PC-9 (cell line): Measurements from ENCODE around the gene SMAD9. TPM values are rescaled to one million over a fixed set of nuclear protein-coding genes. Genes with fewer than 3 reads are reported as not detected.
A peak's percentile ranks its signal among the peaks of the same experiment; 100 is the strongest.

ENCODE experiments used
- BruUV-seq: library from RNA; stranded (reverse); fragments of 400-500 nt; replicated peaks from 2 replicates; lab custom pipeline; 2021; lab: Mats Ljungman, UMichigan
- CTCF ChIA-PET: fragments of 300-600 bp; sonication (Branson Sonifier 250); formaldehyde crosslinking; loops from one replicate; lab custom pipeline; 2022; ENCODE audit warnings: antibody characterized with exemption; lab: Charles Lee
- POLR2A ChIA-PET: fragments of 300-600 bp; sonication (Branson Sonifier 250); formaldehyde crosslinking; loops from one replicate; lab custom pipeline; 2022; ENCODE audit warnings: antibody characterized with exemption; ENCODE audit not compliant: unreplicated experiment; lab: Charles Lee
- DNase-seq, 2 experiments: peaks; one replicate each; pipeline versions ENCODE4 v3.0.0 to v3.0.0-alpha.2; 2015 to 2022; ENCODE audit warnings: mixed read lengths in 1 of 2
- H2AFZ ChIP-seq: fragments of 200-600 bp; sonication (generic); 2 replicates; pipeline ENCODE4 v1.8.1; 2017; ENCODE audit warnings: antibody characterized with exemption
- H3F3A ChIP-seq: fragments of 200-600 bp; sonication (generic); 2 replicates; pipeline ENCODE4 v1.8.1; 2017; ENCODE audit warnings: antibody characterized with exemption, mild to moderate bottlenecking, low read depth; ENCODE audit not compliant: insufficient read depth
- H3K27ac ChIP-seq: fragments of 200-600 bp; sonication (generic); 2 replicates; pipeline ENCODE4 v1.6.1; 2016; ENCODE audit warnings: mixed run types
- H3K27me3 ChIP-seq: fragments of 200-600 bp; sonication (generic); 2 replicates; pipeline ENCODE4 v1.6.1; 2016; ENCODE audit warnings: low read depth, mixed run types; ENCODE audit not compliant: insufficient read depth
- H3K36me3 ChIP-seq: fragments of 200-600 bp; sonication (generic); 2 replicates; pipeline ENCODE4 v1.6.1; 2016; ENCODE audit warnings: low read depth, mixed run types
- H3K4me1 ChIP-seq: fragments of 200-600 bp; sonication (generic); replicated peaks from 2 replicates; pipeline ENCODE4 v1.6.1; 2016; ENCODE audit warnings: mixed run types; ENCODE audit not compliant: insufficient read depth
- H3K4me2 ChIP-seq: fragments of 200-600 bp; sonication (generic); 2 replicates; pipeline ENCODE4 v1.6.1; 2017; ENCODE audit warnings: mixed run types
- H3K4me3 ChIP-seq: fragments of 200-600 bp; sonication (generic); 2 replicates; pipeline ENCODE4 v1.6.1; 2016; ENCODE audit warnings: mixed run types
- H3K79me2 ChIP-seq: fragments of 200-600 bp; sonication (generic); 2 replicates; pipeline ENCODE4 v1.6.1; 2017; ENCODE audit warnings: low read depth, mixed run types
- H3K9me2 ChIP-seq: fragments of 200-600 bp; sonication (generic); 2 replicates; pipeline ENCODE4 v1.8.1; 2017; ENCODE audit warnings: mild to moderate bottlenecking; ENCODE audit not compliant: insufficient read depth
- H3K9me3 ChIP-seq: fragments of 200-600 bp; sonication (generic); 2 replicates; pipeline ENCODE4 v1.8.1; 2016; ENCODE audit warnings: low read depth; ENCODE audit not compliant: insufficient read depth
- H4K20me1 ChIP-seq: fragments of 200-600 bp; sonication (generic); 2 replicates; pipeline ENCODE4 v1.8.1; 2017; ENCODE audit not compliant: insufficient read depth
- CTCF ChIP-seq: fragments of 200-600 bp; sonication (generic); conservative IDR thresholded peaks from 2 replicates; pipeline ENCODE4 v1.6.1; 2017; ENCODE audit warnings: mixed run types, antibody characterized with exemption, mild to moderate bottlenecking, moderate library complexity
- EZH2 ChIP-seq: fragments of 200-600 bp; sonication (generic); IDR thresholded peaks from 2 replicates; pipeline ENCODE4 v1.8.0; 2017; ENCODE audit warnings: antibody characterized with exemption, low read depth
- intact Hi-C: fragments of 100-400 bp; cut with micrococcal nuclease; formaldehyde crosslinking; loops from one replicate; pipeline ENCODE4 v1.10.0; 2022; ENCODE audit not compliant: unreplicated experiment
- total RNA-seq: library from RNA; stranded (reverse); gene quantifications from 2 replicates; pipeline ENCODE4 v1.2.3, GENCODE V29; 2021

Gene SMAD9
- total RNA-seq, 1 experiment from 2014 or later, result 0.94 TPM

GRCh38 chr13:36919171-36919832 is 736 bp downstream of the SMAD9 start:
- Histone ChIP-seq H3K27ac (no peak overlapping the region), H3K27me3 (peaks cover 11% of the 10 kb centered on the region; the same call in 1 of the 2 replicates), H3F3A (0 out of 2 replicates have a peak, but pooled peaks cover 6% of the 10 kb centered on the region), H3K9me3 (no peaks in the 10 kb centered on the region), H3K4me1 (peaks cover 4% of the 10 kb centered on the region; the same call in 1 of the 2 replicates), H4K20me1 (no peaks in the 10 kb centered on the region; the same call in 1 of the 2 replicates), H3K79me2 (no peaks in the 10 kb centered on the region), H3K4me2 (peak overlapping the region; percentile 94), H2AFZ (peak overlapping the region; percentile 75), H3K36me3 (no peaks in the 10 kb centered on the region), H3K4me3 (peak overlapping the region; percentile 58), H3K9me2 (no peaks in the 10 kb centered on the region)
- ChIA-PET CTCF (no interaction called here), POLR2A (interaction anchor here (0.6 kb wide), 1 partner anchor 561 kb away, joined by 5 read pairs; no protein-coding TSS in a partner anchor)
- DNase-seq, result peak in 1 of 2 experiments; percentile 3
- no TSS peak for BruUV-seq
- TF ChIP-seq CTCF (no peak), EZH2 (no peak)
- intact Hi-C loops, result no loop called here

GRCh38 chr13:36918246-36919131 is 1.5 kb downstream of the SMAD9 start:
- Histone ChIP-seq H3K36me3 (no peaks in the 10 kb centered on the region), H3K4me3 (peak overlapping the region; percentile 58), H2AFZ (peak overlapping the region; percentile 75), H3K27me3 (peaks cover 11% of the 10 kb centered on the region; the same call in 1 of the 2 replicates), H3K9me2 (no peaks in the 10 kb centered on the region), H3K27ac (no peak overlapping the region), H3K9me3 (no peaks in the 10 kb centered on the region), H4K20me1 (no peaks in the 10 kb centered on the region; the same call in 1 of the 2 replicates), H3F3A (0 out of 2 replicates have a peak, but pooled peaks cover 6% of the 10 kb centered on the region), H3K4me1 (peaks cover 4% of the 10 kb centered on the region; the same call in 1 of the 2 replicates), H3K4me2 (peak overlapping the region; percentile 94), H3K79me2 (no peaks in the 10 kb centered on the region)
- TF ChIP-seq EZH2 (no peak), CTCF (no peak)
- intact Hi-C loops, result no loop called here
- POLR2A ChIA-PET, result no interaction called here
- no peak for DNase-seq
- no TSS peak for BruUV-seq
- CTCF ChIA-PET, result no interaction called here

- ChIA-PET CTCF (interaction anchor here (0.7 kb wide), 1 partner anchor 11 kb away, joined by 3 read pairs; no protein-coding TSS in a partner anchor), POLR2A (no interaction called here)
- BruUV-seq, result no TSS peak
- H3K4me3 ChIP-seq, result no peak overlapping the region
- no peaks in the 10 kb centered on the region for H3K79me2 ChIP-seq
- H3K36me3 ChIP-seq, result no peaks in the 10 kb centered on the region
- 0 out of 2 replicates have a peak, but pooled peaks cover 6% of the 10 kb centered on the region for H3F3A ChIP-seq
- peaks cover 11% of the 10 kb centered on the region; the same call in 1 of the 2 replicates for H3K27me3 ChIP-seq
- peaks cover 10% of the 10 kb centered on the region for H3K4me1 ChIP-seq
- H3K9me2 ChIP-seq, result no peaks in the 10 kb centered on the region
- H3K4me2 ChIP-seq, result no peak overlapping the region
- DNase-seq, result no peak
- TF ChIP-seq CTCF (no peak), EZH2 (no peak)
- no peaks in the 10 kb centered on the region; the same call in 1 of the 2 replicates for H4K20me1 ChIP-seq
- no peak overlapping the region for H2AFZ ChIP-seq
- no peak overlapping the region for H3K27ac ChIP-seq
- intact Hi-C loops, result no loop called here
- H3K9me3 ChIP-seq, result no peaks in the 10 kb centered on the region
These were observed 2.7 kb downstream of the SMAD9 start for GRCh38 chr13:36917311-36917710.
